H1 (cell line): ENCODE data around the gene TMEM200C. TPM values are rescaled to one million over a fixed set of nuclear protein-coding genes. Genes with fewer than 3 reads are reported as not detected.

Experiments used
- CTCF ChIA-PET: fragments of 300-600 bp; sonication (Branson Sonifier 250); formaldehyde crosslinking; loops from one replicate; lab custom pipeline; 2021; ENCODE audit not compliant: partially characterized antibody; lab: Charles Lee
- POLR2A ChIA-PET: fragments of 300-600 bp; sonication (Branson Sonifier 250); formaldehyde crosslinking; loops from one replicate; lab custom pipeline; 2021; ENCODE audit warnings: inconsistent platforms; ENCODE audit not compliant: partially characterized antibody; lab: Charles Lee
- DNase-seq, 2 experiments: peaks; one replicate each; pipeline versions ENCODE4 v3.0.0 to v3.0.0-alpha.2; 2010 to 2022; ENCODE audit warnings: low spot score in 2 of 2, low read depth in 1 of 2, mixed read lengths in 1 of 2
- FAIRE-seq: peaks from 2 replicates; lab custom pipeline; 2011; peaks lifted over from hg19 to GRCh38; lab: Jason Lieb, UNC
- H2AFZ ChIP-seq: 2 replicates; pipeline ENCODE4 v1.8.1; 2012; ENCODE audit warnings: low read length, inconsistent platforms
- H2AK5ac ChIP-seq: 2 replicates; pipeline ENCODE4 v1.6.1; 2013; ENCODE audit warnings: low read depth, low read length
- H2BK120ac ChIP-seq: replicated peaks from 2 replicates; pipeline ENCODE3; 2013; ENCODE audit warnings: low read depth, low read length, inconsistent platforms
- H2BK12ac ChIP-seq: 2 replicates; pipeline ENCODE4 v1.6.1; 2013; ENCODE audit warnings: low read depth, low read length
- H2BK15ac ChIP-seq: 2 replicates; pipeline ENCODE4 v1.6.1; 2013; ENCODE audit warnings: low read length
- H2BK20ac ChIP-seq: 2 replicates; pipeline ENCODE4 v1.6.1; 2013; ENCODE audit warnings: low read length
- H2BK5ac ChIP-seq: 2 replicates; pipeline ENCODE4 v1.6.1; 2013; ENCODE audit warnings: low read depth, low read length
- H3K14ac ChIP-seq: 2 replicates; pipeline ENCODE4 v1.6.1; 2013; ENCODE audit warnings: inconsistent platforms; ENCODE audit not compliant: insufficient read length
- H3K18ac ChIP-seq: 2 replicates; pipeline ENCODE4 v1.6.1; 2013; ENCODE audit warnings: low read length; ENCODE audit errors: extremely low read depth
- H3K23ac ChIP-seq: 2 replicates; pipeline ENCODE4 v1.6.1; 2013; ENCODE audit warnings: inconsistent platforms; ENCODE audit not compliant: insufficient read length
- H3K23me2 ChIP-seq: 2 replicates; pipeline ENCODE4 v1.6.1; 2013; ENCODE audit warnings: low read depth, low read length
- H3K27ac ChIP-seq: 2 replicates; pipeline ENCODE4 v1.6.1; 2011; ENCODE audit warnings: low read depth, low read length, inconsistent platforms
- H3K27me3 ChIP-seq, 4 experiments: replicated peaks in 1 of 4; 1 replicate in 1 of 4; 2 replicates in 3 of 4; pipeline versions ENCODE4 v1.6.1 to v1.8.1; 2011 to 2013; ENCODE audit warnings: low read length in 3 of 4, mild to moderate bottlenecking in 3 of 4, inconsistent platforms in 2 of 4, mixed read lengths in 2 of 4, moderate library complexity in 1 of 4; ENCODE audit not compliant: control insufficient read depth in 3 of 4, insufficient read depth in 3 of 4; ENCODE audit errors: extremely low read depth in 1 of 4
- H3K36me3 ChIP-seq, 4 experiments: 2 replicates each; pipeline versions ENCODE4 v1.6.1 to v1.8.1; 2011 to 2013; ENCODE audit warnings: mild to moderate bottlenecking in 4 of 4, low read length in 3 of 4, moderate library complexity in 2 of 4, control low read depth in 1 of 4, inconsistent platforms in 1 of 4; ENCODE audit not compliant: insufficient read depth in 4 of 4, control insufficient read depth in 2 of 4
- H3K4ac ChIP-seq: replicated peaks from 2 replicates; pipeline ENCODE3; 2013; ENCODE audit warnings: low read length, low read depth, mixed read lengths, inconsistent platforms; ENCODE audit not compliant: insufficient read length
- H3K4me1 ChIP-seq, 4 experiments: replicated peaks in 1 of 4; 1 replicate in 1 of 4; 2 replicates in 3 of 4; pipeline versions ENCODE4 v1.6.1 to v1.8.1; 2011 to 2013; ENCODE audit warnings: low read length in 3 of 4, inconsistent platforms in 2 of 4, mixed read lengths in 1 of 4; ENCODE audit not compliant: insufficient read depth in 4 of 4, control insufficient read depth in 3 of 4
- H3K4me2 ChIP-seq, 2 experiments: 2 replicates each; pipeline versions ENCODE4 v1.6.1 to v1.8.1; 2011 to 2013; ENCODE audit warnings: low read depth in 2 of 2, low read length in 2 of 2, control low read depth in 1 of 2, inconsistent platforms in 1 of 2, mild to moderate bottlenecking in 1 of 2; ENCODE audit not compliant: insufficient read depth in 1 of 2
- H3K4me3 ChIP-seq, 4 experiments: fragments of 200-600, 300-600 bp in 1 of 4; sonication (generic), shearing (Covaris generic), sonication (Bioruptor Twin) in 1 of 4; 2 replicates each; pipeline versions ENCODE4 v1.5.1 to v1.8.1; 2011 to 2016; ENCODE audit warnings: low read length in 4 of 4, low read depth in 3 of 4, control low read depth in 2 of 4, inconsistent platforms in 2 of 4, mild to moderate bottlenecking in 2 of 4, mixed read lengths in 1 of 4, moderate library complexity in 1 of 4; ENCODE audit not compliant: insufficient read depth in 2 of 4; ENCODE audit errors: extremely low read depth in 1 of 4
- H3K56ac ChIP-seq: replicated peaks from 2 replicates; pipeline ENCODE3; 2013; ENCODE audit warnings: low read depth, mild to moderate bottlenecking, mixed read lengths, low read length, inconsistent platforms; ENCODE audit not compliant: insufficient read length
- H3K79me1 ChIP-seq: 2 replicates; pipeline ENCODE4 v1.6.1; 2013; ENCODE audit warnings: low read depth, low read length, control low read depth
- H3K79me2 ChIP-seq, 2 experiments: 2 replicates each; pipeline versions ENCODE4 v1.6.1 to v1.8.1; 2012 to 2013; ENCODE audit warnings: low read length in 2 of 2, mild to moderate bottlenecking in 2 of 2, inconsistent platforms in 1 of 2; ENCODE audit not compliant: insufficient read depth in 2 of 2, control insufficient read depth in 1 of 2
- H3K9ac ChIP-seq, 4 experiments: replicated peaks in 1 of 4; 1 replicate in 1 of 4; 2 replicates in 3 of 4; pipeline versions ENCODE4 v1.6.1 to v1.8.1; 2011 to 2013; ENCODE audit warnings: low read depth in 3 of 4, low read length in 3 of 4, control low read depth in 2 of 4, mild to moderate bottlenecking in 2 of 4, moderate library complexity in 2 of 4, inconsistent platforms in 1 of 4; ENCODE audit errors: extremely low read depth in 1 of 4
- H3K9me3 ChIP-seq, 2 experiments: 2 replicates each; pipeline versions ENCODE4 v1.6.1 to v1.8.1; 2012 to 2013; ENCODE audit warnings: mild to moderate bottlenecking in 2 of 2, moderate library complexity in 2 of 2, control low read depth in 1 of 2, inconsistent platforms in 1 of 2, low read depth in 1 of 2, low read length in 1 of 2, mixed read lengths in 1 of 2; ENCODE audit not compliant: insufficient read depth in 2 of 2
- H4K20me1 ChIP-seq, 2 experiments: replicated peaks in 1 of 2; 2 replicates each; pipeline versions ENCODE3 to v1.8.1; 2011 to 2013; ENCODE audit warnings: inconsistent platforms in 2 of 2, low read length in 2 of 2, mild to moderate bottlenecking in 1 of 2; ENCODE audit not compliant: insufficient read depth in 2 of 2, control insufficient read depth in 1 of 2
- H4K5ac ChIP-seq: 2 replicates; pipeline ENCODE4 v1.6.1; 2013; ENCODE audit warnings: low read length, low read depth, mixed read lengths, inconsistent platforms; ENCODE audit not compliant: insufficient read length
- H4K8ac ChIP-seq: 2 replicates; pipeline ENCODE4 v1.8.0; 2013; ENCODE audit warnings: mild to moderate bottlenecking, moderate library complexity, low read length, inconsistent platforms; ENCODE audit not compliant: insufficient read depth; ENCODE audit errors: extremely low read depth
- H4K91ac ChIP-seq: replicated peaks from 2 replicates; pipeline ENCODE3; 2013; ENCODE audit warnings: low read length, mixed read lengths, inconsistent platforms; ENCODE audit not compliant: insufficient read length
- CEBPB ChIP-seq: IDR thresholded peaks from 2 replicates; pipeline ENCODE4 v1.6.1; 2012; ENCODE audit warnings: low read depth, low read length
- SUZ12 ChIP-seq: fragments of 200-600 bp; sonication (generic); IDR thresholded peaks from 2 replicates; pipeline ENCODE4 v1.6.1; 2012; ENCODE audit warnings: mild to moderate bottlenecking, inconsistent platforms, low read length, moderate library complexity, mixed read lengths
- WGBS, 2 experiments: shearing (Covaris generic) in 1 of 2; methylation state at CpG; one replicate each; pipeline versions ENCODE4 v1.1.6 to v1.1.7; 2013 to 2015; ENCODE audit warnings: low lambda C conversion rate in 2 of 2, mixed read lengths in 2 of 2, inconsistent platforms in 1 of 2, low coverage in 1 of 2, missing lambda C conversion rate in 1 of 2; ENCODE audit not compliant: insufficient replicate concordance in 2 of 2, insufficient coverage in 1 of 2, insufficient read length in 1 of 2; ENCODE audit errors: extremely low coverage in 1 of 2, missing lambda C conversion rate in 1 of 2; 5-methylcytosine and 5-hydroxymethylcytosine counted together
- polyA plus RNA-seq, 7 experiments: library from polyadenylated mRNA; depleted of rRNA in 3 of 7; stranded (reverse) in 5 of 7; unstranded in 2 of 7; fragments of >200 nt in 5 of 7; fragments of 200-250 nt in 2 of 7; gene quantifications; 1 replicate in 5 of 7; 2 replicates in 1 of 7; 4 replicates in 1 of 7; pipeline versions ENCODE4 v1.2.1 to v1.2.3, GENCODE V29; 2011 to 2013; ENCODE audit warnings: missing spikeins in 2 of 7, mixed read lengths in 2 of 7
- total RNA-seq: library from RNA; stranded (reverse); fragmentation: NEBNext Ultra II Directional; extraction: Animal tissue kit (Norgen Biotek cat#: 25700); gene quantifications from 2 replicates; pipeline ENCODE4 v1.2.1, GENCODE V29; 2021

Gene TMEM200C
- total and polyA plus RNA-seq, 2 of the 8 experiments (the other 6 are each of a cell fraction or from before 2014, with no cell fraction given): 3.4 to 9.6 TPM

DNA sequence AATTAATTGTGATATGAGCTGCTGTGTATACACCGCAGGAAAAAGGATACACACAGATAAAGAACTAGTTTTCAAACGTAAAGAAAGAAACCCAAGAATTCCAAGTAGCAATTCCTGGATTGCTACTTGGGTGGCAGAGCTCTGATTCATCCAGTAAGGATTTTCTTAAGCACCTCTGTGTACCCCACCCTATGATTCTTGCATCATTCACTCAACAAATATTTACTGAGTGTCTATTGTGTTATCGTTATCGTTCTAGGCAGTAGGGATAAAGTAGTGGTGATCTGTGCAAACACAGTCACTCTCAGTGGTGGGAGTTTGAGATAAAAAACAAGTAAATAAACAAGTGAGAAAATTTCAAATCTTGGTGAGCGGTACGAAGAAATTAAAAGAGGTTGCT is 4.9 kb upstream of the TMEM200C start:
- CTCF ChIA-PET: interaction anchor here (0.5 to 1.7 kb wide), 3 partner anchors 10 to 377 kb away, joined by 3 to 9 read pairs (median 3); no protein-coding TSS in a partner anchor
- Histone ChIP-seq H2BK12ac (no peak overlapping the region), H3K27ac (no peak overlapping the region), H2BK120ac (no peak overlapping the region), H3K4me3 (no peak overlapping the region), H3K4me2 (no peak overlapping the region), H3K9ac (no peak overlapping the region), H2AFZ (no peak overlapping the region), H3K56ac (no peak overlapping the region), H3K36me3 (no peaks in the 10 kb centered on the region; a peak in 1 of 8 replicates), H3K18ac (no peak overlapping the region), H4K20me1 (no peaks in the 10 kb centered on the region), H3K79me2 (no peaks in the 10 kb centered on the region), H3K27me3 (no peaks in the 10 kb centered on the region), H3K4me1 (peaks cover 0 to 3% (median 1%) of the 10 kb centered on the region in 4 experiments; a peak in 4 of 7 replicates), H2BK20ac (no peak overlapping the region), H3K4ac (no peak overlapping the region), H4K5ac (no peak overlapping the region), H3K79me1 (no peaks in the 10 kb centered on the region), H3K23ac (no peak overlapping the region), H2BK5ac (no peak overlapping the region), H4K91ac (no peak overlapping the region), H4K8ac (no peak overlapping the region), H3K9me3 (no peaks in the 10 kb centered on the region), H3K23me2 (peaks cover 5% of the 10 kb centered on the region; the same call in 1 of the 2 replicates)
- WGBS, 2 experiments: 84% methylated on average over 6 of the region's 6 CpGs; no CpG with 5 or more reads in 1 of the 2 experiments
- FAIRE-seq (no peak), DNase-seq (no peak)
- TF ChIP-seq SUZ12: no peak
- TF ChIP-seq CEBPB: peak; percentile 32; the same call in 1 of the 2 replicates
- TF ChIP-seq, all 59 proteins: peak for 1
- no peak overlapping the region for H2AK5ac ChIP-seq
- POLR2A ChIA-PET: interaction anchor here (1.7 to 1.8 kb wide), 2 partner anchors 9 to 10 kb away, joined by 6 to 8 read pairs; no protein-coding TSS in a partner anchor
- no peak overlapping the region for H3K14ac ChIP-seq
- no peak overlapping the region for H2BK15ac ChIP-seq
